ENCODE results near the gene BTBD10.

BTBD10 gene

GRCh38 chr11:13341026-13341425 lies 122.0 kb downstream of the BTBD10 start (continued):
- TF ChIP-seq RARB (CRISPR knock-in tag; IDR thresholded peaks at IDR 0.05): no peak
- TF ChIP-seq ZNF70 (CRISPR knock-in tag; IDR thresholded peaks at IDR 0.05): no peak
- no peak for TF ChIP-seq ARNTL (CRISPR knock-in tag; IDR thresholded peaks at IDR 0.05; ENCODE audit: borderline replicate concordance, low read depth)

GRCh38 chr11:13339195-13340153 lies 123.5 kb downstream of the BTBD10 start:
- TF ChIP-seq GLIS3 (CRISPR knock-in tag; IDR thresholded peaks at IDR 0.05): no peak
- no peak for TF ChIP-seq RARB (CRISPR knock-in tag; IDR thresholded peaks at IDR 0.05)
- no peak for TF ChIP-seq CSDC2 (CRISPR knock-in tag; IDR thresholded peaks at IDR 0.05)
- no peak for TF ChIP-seq TOX (CRISPR knock-in tag; IDR thresholded peaks at IDR 0.05; ENCODE audit: borderline replicate concordance)
- TF ChIP-seq ZFP30 (CRISPR knock-in tag; IDR thresholded peaks at IDR 0.05): no peak
- no peak for TF ChIP-seq BACH2 (CRISPR knock-in tag; IDR thresholded peaks at IDR 0.05; ENCODE audit: borderline replicate concordance)
- no peak for TF ChIP-seq ESRRG (CRISPR knock-in tag; IDR thresholded peaks at IDR 0.05)
- TF ChIP-seq ARNTL (CRISPR knock-in tag; IDR thresholded peaks at IDR 0.05; ENCODE audit: borderline replicate concordance, low read depth): no peak
- no peak for TF ChIP-seq ZNF70 (CRISPR knock-in tag; IDR thresholded peaks at IDR 0.05)
- TF ChIP-seq, protein P1, sequence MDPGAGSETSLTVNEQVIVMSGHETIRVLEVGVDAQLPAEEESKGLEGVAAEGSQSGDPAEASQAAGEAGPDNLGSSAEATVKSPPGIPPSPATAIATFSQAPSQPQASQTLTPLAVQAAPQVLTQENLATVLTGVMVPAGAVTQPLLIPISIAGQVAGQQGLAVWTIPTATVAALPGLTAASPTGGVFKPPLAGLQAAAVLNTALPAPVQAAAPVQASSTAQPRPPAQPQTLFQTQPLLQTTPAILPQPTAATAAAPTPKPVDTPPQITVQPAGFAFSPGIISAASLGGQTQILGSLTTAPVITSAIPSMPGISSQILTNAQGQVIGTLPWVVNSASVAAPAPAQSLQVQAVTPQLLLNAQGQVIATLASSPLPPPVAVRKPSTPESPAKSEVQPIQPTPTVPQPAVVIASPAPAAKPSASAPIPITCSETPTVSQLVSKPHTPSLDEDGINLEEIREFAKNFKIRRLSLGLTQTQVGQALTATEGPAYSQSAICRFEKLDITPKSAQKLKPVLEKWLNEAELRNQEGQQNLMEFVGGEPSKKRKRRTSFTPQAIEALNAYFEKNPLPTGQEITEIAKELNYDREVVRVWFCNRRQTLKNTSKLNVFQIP (CRISPR knock-in tag; IDR thresholded peaks at IDR 0.05; ENCODE audit: borderline replicate concordance, low read depth): no peak
- peak; percentile 79 for ATAC-seq

DNA sequence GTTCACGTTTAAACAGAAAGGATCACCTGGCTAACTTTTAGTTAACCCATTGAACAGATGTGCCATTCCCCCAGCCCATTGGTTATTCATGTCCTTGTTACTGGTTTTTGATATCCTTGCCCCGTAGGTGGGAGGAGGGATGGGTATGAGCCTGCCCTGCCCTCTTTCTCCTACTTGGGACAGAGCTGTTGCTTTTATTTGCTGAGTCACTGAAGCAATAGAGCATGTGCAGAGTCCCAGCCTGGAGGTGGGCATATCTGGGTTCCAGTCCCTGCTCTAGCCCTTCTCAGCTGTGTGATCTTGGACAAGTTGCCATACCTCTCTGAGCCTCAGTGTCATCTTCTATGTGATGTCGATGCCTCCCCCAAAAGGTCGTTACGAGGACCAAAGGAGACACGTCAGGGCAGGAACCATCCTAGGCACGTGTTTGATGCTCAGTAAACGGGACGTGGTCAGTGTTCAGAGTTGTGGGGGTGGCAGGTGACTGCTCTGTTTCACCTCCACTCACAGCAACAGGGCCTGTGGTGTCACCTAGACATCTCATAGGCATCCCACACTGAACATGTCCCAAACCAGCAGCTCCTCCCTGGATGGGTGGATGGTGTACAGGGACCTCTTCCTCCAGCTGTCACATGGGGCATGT lies 124.5 kb downstream of the BTBD10 start:
- TF ChIP-seq PPARA (CRISPR knock-in tag; IDR thresholded peaks at IDR 0.05; ENCODE audit: borderline replicate concordance) (no peak), BACH2 (CRISPR knock-in tag; IDR thresholded peaks at IDR 0.05; ENCODE audit: borderline replicate concordance) (no peak), OSR1 (CRISPR knock-in tag; IDR thresholded peaks at IDR 0.05) (no peak), ZFP3 (CRISPR knock-in tag; IDR thresholded peaks at IDR 0.05) (0 out of 2 replicates have a peak, but pooled peaks have one; percentile 54), ZFP30 (CRISPR knock-in tag; IDR thresholded peaks at IDR 0.05) (no peak), ARNTL (CRISPR knock-in tag; IDR thresholded peaks at IDR 0.05; ENCODE audit: borderline replicate concordance, low read depth) (no peak), ZNF8 (CRISPR knock-in tag; IDR thresholded peaks at IDR 0.05) (no peak), ESRRG (CRISPR knock-in tag; IDR thresholded peaks at IDR 0.05) (no peak)
- TF ChIP-seq, protein P1 (CRISPR knock-in tag; IDR thresholded peaks at IDR 0.05; ENCODE audit: borderline replicate concordance, low read depth): no peak
- peak; percentile 78 for ATAC-seq

- ATAC-seq: peak; percentile 55
These were observed 125.0 kb downstream of the BTBD10 start for GRCh38 chr11:13338019-13338426.

More at GRCh38 chr11:13338019-13338426, 125.0 kb downstream of the BTBD10 start:
- TF ChIP-seq CSRNP3 (CRISPR knock-in tag; IDR thresholded peaks at IDR 0.05): no peak
- no peak for TF ChIP-seq ARNTL (CRISPR knock-in tag; IDR thresholded peaks at IDR 0.05; ENCODE audit: borderline replicate concordance, low read depth)
- no peak for TF ChIP-seq ZNF565 (CRISPR knock-in tag; conservative IDR thresholded peaks at IDR 0.05; ENCODE audit: low read depth)
- no peak for TF ChIP-seq PPARA (CRISPR knock-in tag; IDR thresholded peaks at IDR 0.05; ENCODE audit: borderline replicate concordance)
- no peak for TF ChIP-seq TCF4 (CRISPR knock-in tag; IDR thresholded peaks at IDR 0.05; ENCODE audit: borderline replicate concordance)
- no peak for TF ChIP-seq GLIS3 (CRISPR knock-in tag; IDR thresholded peaks at IDR 0.05)
- TF ChIP-seq CREB5 (CRISPR knock-in tag; IDR thresholded peaks at IDR 0.05; ENCODE audit: low read depth): no peak
- TF ChIP-seq OSR1 (CRISPR knock-in tag; IDR thresholded peaks at IDR 0.05): no peak
- no peak for TF ChIP-seq ZNF8 (CRISPR knock-in tag; IDR thresholded peaks at IDR 0.05)
- no peak for TF ChIP-seq PATZ1 (CRISPR knock-in tag; IDR thresholded peaks at IDR 0.05; ENCODE audit: borderline replicate concordance)

Measured in SK-N-SH treated with all-trans-retinoic acid at 6 μM for 48 hours (cell line).